NCI-H146 treated with DMSO at 0.1 percent for 48 hours (cell line): ENCODE measurements around the gene RNF187.

Experiments
- DNase-seq: peaks from one replicate; lab custom pipeline; 2025; ENCODE audit not compliant: unreplicated experiment; lab: John Stamatoyannopoulos, UW

Gene RNF187

GRCh38 chr1:228508840-228509415, 21.7 kb downstream of the RNF187 start:
- no peak for DNase-seq

DNA sequence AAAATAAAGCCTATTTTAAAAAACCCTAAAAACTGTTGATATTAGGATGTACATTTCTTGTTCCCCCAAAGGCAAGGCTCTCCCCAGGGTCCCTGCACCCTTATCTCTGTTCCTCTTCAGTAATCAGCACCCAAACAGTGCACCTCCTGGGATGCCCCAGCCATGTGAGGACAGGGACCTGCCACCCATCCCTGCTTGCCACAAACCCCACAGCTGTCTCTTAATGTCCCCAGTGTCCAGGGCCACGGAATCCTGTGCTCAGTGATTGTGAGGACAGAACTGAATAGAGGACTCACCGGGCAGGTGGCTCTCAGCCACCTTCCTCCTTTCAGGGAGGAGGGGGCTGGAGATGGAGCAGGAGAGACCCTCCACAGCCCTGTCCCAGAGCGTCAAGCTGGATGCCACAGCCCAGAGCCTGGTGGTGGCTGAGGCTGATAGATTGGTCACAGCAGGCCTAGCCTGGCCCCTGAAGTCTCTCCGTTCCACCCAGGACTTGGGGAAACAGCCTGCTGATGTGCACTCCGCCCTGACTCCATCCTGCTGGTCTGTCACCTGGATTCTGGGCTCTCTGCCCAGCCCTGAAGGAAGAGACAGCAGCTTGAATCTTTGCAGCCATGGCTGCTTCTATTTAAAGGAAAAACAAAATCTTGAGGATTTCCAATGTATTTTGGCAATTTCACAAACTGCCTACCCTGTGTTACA, 23.1 kb downstream of the RNF187 start:
- DNase-seq, result no peak

- DNase-seq, result no peak
Measured at GRCh38 chr1:228510803-228511413, 23.7 kb downstream of the RNF187 start.

DNA sequence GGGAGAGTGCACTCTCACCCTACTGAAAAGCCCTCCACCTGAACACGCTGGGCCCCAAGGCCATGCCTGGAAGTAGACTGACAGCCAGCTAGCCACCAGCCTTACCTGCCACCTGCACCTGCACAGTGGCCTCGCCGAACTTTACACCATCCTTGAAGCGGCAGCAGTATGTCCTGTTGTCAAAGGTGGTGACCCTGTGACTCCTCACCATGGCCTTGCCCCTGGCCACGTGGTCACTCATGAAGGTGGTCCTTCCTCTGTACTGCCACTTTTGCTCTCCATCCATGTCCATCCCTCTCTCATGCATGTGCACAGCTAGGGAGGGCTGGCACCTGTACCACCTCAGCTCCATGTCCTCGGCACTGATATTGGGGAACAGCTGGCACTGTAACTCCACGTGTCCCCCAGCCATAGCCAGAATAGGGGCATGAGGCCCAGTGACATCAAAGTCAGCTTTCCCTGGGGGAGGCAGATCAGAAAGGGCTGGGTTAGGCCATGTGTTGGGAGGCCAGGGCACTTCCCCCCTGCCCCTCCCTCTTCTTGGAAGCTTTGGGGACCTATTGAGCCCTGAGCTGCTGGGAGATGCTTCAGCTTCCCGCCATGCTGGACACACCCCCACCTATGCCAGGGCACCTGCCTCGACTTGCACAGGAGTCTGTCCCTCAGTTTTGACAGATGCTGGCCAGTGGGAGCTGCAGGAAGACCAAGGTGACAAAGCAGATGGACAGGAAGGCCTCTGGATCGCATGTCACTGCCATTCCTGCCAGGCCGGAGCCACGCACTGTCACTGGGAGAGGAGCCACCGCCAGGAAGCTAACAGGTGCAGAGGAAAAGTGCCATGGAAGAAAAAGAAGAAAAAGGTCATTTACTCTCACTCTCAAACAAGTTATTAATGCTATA, 24.6 kb downstream of the RNF187 start:
- DNase-seq, result no peak

DNA sequence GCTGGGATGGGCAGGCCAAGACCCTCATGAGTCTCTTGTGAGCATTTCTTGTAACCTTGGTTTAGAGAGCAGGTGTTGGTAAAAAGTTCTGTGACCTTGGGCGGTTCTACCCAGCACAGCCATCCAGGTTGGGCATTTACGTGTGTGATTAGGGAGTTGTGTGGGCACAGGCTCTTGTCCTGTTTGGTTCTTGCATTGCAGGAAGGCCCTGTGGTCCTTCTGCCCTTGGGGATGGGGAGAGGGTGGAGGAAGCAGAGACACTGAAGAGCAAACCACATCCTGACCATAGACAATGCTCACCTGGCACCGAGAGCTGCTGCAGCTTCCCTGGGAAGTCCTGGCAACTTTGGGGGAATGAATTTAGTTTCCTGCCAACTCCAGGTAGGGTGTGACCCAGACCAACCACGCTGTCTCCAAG, 25.6 kb downstream of the RNF187 start:
- DNase-seq, result no peak

DNA sequence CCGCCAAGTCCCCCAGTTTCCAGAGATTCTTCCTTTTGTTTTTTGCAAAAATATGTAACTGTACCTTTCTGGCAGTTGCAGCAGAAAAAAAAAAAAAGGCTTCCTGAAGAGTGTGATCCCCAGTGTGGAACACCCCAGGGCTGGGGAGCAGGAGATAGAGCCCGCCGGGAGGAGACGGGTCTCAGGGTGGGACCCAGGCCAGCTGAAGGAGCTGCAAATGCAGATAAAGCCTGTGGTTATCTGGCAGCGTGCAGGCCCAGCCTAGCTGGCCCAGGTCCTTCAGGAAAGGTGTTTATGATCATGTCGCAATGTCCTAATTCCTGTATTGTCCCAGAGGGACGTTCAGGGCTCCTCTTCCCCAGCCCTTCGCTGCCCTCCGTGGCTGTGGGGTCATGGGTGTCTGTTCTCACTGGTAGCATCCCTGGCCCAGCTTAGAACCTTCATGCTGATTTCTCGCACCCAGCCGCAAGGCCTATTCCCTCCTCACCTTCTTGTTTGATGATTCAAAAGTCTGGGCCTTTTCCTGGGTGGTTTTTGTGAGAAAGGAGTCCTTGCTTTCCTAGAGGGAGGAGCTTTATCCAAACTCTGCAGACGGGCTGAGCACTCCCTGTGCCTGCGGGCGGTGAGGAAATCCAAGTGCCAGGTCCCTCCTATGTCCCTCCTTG, 26.2 kb downstream of the RNF187 start:
- no peak for DNase-seq

GRCh38 chr1:228514421-228514820, 27.2 kb downstream of the RNF187 start:
- DNase-seq, result no peak

GRCh38 chr1:228515200-228515834, 28.1 kb downstream of the RNF187 start:
- no peak for DNase-seq

GRCh38 chr1:228517655-228518054, 30.5 kb downstream of the RNF187 start:
- no peak for DNase-seq

GRCh38 chr1:228527596-228527995, 40.4 kb downstream of the RNF187 start:
- no peak for DNase-seq

DNA sequence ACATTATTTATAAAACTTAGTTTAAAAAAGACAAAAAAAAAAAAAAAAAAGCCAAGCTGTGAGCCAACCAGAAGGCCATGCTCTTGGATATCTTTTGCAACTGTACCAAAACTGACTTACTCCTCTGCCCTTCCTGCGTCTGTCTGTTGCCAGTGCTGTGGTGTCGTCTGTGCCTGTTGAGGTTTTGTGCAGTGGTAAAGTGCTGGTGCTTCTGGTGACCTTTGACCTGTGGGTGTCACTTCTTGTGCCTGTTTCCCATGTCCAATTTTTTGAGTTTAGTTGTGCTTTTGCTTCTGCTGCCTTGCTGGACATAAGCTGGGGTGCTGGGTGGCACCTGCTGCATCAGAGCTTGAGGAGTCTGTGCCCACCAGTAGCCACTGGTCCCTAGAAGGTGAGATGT, 41.4 kb downstream of the RNF187 start:
- no peak for DNase-seq

- DNase-seq, result no peak
Measured at GRCh38 chr1:228530086-228530758, 43.0 kb downstream of the RNF187 start.

DNA sequence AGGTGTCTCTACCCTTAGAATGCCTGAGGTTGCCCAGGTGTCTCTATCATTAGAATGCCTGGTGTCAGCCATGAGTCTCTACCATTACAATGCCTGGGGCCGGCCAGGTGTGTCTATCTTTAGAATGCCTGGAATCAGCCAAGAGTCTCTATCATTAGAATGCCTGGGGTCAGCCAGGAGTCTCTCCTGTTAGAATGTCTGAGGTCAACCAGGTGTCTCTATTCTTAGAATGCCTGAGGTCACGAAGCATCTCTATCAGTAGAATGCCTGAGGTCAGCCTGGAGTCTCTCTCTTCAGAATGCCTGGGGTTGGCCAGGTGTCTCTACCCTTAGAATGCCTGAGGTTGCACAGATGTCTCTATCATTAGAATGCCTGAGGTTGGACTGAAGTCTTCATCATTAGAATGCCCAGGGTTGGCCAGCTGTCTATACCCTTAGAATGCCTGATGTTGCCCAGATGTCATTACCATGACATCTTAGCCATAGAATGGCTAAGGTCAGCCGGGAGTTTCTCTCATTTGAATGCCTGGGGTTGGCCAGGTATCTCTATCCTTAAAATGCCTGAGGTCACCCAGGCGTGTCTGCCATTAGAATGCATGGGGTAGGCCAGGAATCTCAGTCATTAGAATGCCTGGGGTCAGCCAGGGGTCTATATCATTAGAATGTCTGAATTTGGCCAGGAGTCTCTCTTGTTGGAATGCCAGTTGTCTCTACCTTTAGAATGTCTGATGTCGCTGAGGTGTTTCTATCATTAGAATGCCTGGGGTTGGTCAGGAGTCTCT, 44.0 kb downstream of the RNF187 start:
- DNase-seq, result no peak

DNA sequence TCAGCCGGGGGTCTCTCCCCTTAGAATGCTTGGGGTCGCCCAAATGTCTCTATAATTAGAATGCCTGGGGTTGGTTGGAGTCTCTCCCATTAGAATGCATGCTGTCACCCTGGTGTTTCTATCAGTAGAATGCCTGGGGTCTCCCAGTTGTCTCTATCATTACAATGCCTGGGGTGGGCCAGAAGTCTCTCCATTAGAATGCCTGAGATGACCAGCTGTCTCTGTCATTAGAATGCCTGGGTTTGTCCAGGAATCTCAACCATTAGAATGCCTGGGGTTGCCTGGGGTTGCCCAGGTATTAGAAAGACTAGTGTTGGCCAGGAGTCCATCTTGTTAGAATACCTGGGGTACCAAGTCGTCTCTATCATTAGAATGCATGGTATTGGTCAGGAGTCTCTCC, 51.6 kb downstream of the RNF187 start:
- no peak for DNase-seq

GRCh38 chr1:228540161-228540917, 53.2 kb downstream of the RNF187 start:
- DNase-seq, result no peak

DNA sequence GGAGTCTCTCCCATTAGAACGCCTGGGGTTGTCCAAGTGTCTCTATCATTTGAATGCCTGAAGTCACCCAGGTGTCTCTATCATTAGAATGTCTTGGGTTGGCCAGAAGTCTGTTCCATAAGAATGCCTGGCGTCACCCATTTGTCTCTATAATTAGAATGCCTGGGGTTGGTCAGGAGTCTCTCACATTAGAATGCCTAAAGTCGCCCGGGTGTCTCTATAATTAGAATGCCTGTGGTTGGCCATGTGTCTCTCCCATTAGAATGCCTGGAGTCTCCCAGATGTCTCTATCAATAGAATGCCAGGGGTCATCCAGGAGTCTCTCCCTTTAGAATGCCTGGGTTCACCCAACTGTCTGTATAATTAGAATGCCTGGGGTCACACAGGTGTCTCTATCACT, 54.5 kb downstream of the RNF187 start:
- DNase-seq, result no peak

DNA sequence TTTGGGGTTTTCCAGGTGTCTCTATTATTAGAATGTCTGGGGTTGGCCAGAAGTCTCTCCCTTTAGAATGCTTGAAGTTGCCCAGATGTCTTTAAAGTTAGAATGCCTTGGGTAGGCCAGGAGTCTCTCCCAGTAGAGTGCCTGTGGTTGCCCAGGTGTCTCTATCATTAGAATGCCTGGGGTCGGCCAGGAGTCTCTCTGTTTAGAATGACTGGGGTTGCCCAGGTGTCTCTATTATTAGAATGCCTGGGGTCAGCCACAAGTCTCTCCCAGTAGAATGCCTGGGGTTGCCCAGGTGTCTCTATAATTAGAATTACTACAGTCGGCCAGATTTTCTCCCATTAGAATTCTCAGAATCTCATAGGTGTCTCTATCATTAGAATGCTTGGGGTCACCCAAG, 55.2 kb downstream of the RNF187 start:
- DNase-seq, result no peak

DNA sequence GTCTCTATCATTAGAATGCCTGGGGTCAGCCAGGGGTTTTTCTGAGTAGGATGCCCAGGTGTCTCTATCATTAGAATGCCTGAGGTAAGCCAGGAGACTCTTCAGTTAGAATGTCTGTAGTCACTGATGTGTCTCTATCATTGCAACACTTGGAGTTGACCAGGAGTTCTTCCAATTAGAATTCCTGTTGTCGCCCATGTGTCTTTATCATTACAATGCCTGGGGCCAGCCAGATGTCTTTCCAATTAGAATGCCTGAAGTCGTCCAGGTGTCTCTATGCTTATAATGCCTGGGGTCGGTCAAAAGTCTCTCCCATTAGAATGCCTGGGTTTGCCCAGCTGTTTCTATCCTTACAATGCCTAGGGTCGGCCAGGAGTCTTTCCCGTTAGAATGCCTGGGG, 55.8 kb downstream of the RNF187 start:
- no peak for DNase-seq

DNA sequence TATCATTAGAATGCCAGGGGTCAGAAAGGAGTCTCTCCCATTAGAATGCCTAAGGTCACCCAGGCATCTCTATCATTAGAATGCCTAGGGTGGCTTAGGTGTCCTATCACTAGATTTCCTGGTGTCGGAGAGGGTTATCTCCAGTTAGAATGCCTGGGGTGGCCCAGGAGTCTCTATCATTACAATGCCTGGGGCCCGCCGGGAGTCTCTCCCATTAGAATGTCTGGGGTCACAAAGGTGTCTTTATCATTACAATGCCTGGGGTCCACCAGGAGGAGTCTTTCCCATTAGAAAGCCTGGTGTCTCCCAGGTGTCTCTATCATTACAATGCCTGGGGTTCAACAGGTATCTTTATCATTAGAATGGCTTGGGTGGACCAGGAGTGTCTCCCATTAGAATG, 56.2 kb downstream of the RNF187 start:
- DNase-seq, result no peak
